Measurements from ENCODE around the gene SAMHD1.
"Not testable (repeated sequence)": the region's sequence is repeated elsewhere in the genome, so short reads cannot be mapped to it uniquely, and the experiment has no call there.

The SAMHD1 gene

DNA sequence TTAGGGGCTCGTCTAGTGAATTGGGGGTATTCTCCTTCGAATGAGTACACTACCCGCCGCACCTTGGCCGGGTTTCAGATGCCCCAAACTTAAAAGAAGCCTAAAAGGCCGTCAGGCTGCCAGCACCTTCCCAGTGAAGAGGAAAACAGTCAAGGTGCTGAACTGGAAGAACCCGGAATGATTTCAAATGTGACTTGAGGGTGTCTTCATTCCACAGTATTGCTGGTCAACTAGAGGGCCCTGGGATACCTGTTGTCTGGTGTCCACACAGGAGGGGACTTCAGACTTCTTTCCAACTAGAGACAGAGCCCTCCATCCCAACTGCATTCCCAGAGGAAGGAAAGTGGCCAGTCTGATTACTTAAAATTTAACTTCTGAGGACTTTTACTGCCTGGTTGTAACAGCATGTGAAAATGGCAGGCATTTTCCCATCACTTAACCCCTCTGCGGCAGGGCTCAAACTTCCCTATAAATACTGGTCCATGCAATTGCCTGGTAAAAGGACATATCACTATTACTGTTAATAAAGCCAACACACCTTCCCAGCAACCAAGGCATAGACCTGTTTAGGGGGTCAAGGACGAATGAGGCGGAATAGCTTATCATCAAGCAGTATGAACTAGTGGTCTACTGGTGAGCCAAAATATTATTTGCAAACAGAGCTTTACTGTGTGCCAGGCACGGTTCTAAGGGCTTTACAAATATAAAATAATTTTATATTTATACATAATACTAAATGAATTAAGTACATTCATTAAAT, 651 bp upstream of the SAMHD1 start:
- DNase-seq: no peak

DNA sequence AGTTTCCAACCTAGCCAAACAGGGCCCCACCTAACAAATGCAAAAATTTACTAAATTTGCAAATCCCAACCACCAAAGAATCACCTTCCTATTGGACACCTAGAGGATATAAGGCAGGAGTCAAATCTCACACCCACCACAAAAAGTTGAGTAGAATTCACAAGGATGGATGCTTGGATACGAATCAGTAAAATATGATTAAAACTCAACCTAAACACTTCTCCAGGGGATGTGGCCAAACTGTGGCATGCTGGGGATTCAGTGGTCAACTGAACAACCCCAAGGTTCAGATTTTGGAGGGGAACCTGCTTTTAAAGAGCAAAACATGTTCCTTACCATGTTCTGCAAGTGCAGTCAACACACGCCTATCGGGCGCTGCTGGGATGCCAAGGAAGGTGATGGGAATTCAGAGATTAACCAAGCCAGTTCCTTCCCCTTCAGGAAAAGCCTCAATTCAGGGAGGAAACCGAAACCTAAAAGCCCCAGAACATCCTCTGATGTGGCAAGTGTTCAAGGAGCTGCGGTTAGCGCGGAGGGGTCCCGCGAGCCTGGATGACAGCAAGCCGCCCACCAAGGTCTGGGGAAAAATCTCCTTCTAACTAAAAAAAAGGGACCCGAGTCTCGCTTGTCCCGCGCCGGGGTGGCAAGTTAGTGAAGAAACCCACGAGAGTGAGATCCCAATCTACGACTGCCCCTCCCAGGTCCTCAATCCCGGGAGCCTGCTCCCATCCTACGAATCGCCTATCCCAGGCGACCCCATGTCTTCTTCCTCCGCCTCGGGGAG, 902 bp downstream of the SAMHD1 start:
- peak; percentile 25 for DNase-seq

DNA sequence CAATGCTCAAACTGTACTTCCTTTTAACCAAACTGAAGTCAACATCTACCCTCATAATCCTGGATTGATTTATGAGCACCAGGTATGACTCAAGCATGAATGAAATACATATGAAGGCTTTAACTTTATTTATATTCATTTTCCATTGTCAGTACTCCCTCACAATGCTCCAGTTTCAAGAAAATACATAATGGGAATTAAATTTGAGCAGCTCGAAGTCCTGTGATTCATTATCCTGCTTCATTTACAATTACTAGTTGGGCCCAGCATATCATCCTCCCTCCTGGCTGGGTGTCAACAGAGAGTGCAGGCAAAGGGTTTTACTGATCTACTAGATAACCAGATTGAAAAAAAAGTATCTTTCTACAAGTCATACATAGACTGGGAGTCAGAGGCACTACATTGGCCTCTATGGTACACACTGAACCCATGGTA, 10.1 kb downstream of the SAMHD1 start:
- no peak for DNase-seq

DNA sequence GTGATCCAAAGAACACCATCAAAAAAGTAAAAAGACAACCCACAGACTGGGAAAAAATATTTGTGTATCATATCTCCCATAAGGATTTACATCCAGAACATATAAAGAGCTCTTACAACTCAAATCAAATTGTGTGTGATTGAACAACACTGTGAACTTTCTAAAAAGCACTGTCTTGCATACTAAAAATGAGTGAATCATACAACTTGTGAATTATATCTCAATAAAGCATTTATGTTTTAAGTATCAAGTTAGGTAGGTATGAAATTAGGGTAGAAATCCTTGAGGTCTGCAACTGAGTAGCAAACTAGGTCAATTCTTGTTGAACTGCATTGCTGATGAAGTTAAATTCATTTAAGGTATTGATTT, 14.1 kb downstream of the SAMHD1 start:
- no peak for DNase-seq

DNA sequence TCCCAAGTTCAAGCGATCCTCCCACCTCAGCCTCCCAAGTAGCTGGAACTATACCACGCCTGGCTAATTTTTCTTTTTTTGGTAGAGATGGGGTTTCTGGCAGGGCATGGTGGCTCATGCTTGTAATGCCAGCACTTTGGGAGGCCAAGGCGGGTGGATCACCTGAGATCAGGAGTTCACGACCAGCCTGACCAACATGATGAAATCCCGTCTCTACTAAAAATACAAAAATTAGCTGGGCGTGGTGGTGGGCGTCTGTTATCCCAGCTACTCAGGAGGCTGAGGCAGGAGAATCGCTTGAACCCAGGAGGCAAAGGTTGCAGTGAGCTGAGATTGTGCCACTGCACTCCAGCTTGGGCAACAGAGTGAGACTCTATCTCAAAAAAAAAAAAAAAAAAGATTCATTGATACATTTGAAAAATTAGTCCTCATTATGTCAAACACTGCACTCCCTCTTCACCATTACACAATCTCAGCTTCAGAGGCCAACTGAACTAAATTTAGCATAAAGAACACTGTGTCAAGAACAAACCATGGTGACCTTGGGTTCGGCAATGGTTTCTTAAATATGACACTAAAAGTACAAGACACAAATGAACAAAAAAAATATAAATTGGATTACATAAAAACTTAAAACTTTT, 14.6 kb downstream of the SAMHD1 start:
- DNase-seq: not testable (repeated sequence)

DNA sequence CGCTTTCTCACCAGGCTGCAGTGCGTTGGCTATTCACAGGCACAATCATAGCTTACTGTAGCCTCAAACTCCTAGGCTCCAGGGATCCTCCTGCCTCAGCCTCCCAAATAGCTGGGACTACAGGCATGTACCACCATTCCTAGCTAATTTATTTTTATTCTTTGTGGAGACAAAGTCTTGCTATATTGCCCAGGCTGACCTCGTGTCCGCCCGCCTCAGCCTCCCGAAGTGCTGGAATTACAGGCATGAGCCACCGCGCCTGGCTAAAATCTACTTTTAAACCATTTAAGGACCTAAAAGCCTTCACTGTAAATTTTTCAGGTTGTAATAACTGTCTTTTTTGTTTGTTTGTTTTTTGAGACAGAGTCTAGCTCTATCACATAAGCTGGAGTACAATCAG, 15.2 kb downstream of the SAMHD1 start:
- DNase-seq: no peak

DNA sequence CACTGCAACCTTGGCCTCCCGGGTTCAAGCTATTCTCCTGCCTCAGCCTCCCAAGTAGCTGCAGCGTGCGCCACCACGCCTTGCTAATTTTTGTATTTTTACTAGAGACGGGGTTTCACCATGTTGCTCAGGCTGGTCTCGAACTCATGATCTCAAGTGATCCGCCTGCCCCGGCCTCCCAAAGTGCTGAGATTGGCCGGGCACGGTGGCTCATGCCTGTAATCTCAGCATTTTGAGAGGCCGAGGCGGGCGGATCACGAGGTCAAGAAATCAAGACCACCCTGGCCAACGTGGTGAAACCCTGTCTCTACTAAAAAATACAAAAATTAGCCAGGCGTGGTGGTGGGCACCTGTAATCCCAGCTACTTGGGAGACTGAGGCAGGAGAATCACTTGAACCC, 17.9 kb downstream of the SAMHD1 start:
- DNase-seq: not testable (repeated sequence)

DNA sequence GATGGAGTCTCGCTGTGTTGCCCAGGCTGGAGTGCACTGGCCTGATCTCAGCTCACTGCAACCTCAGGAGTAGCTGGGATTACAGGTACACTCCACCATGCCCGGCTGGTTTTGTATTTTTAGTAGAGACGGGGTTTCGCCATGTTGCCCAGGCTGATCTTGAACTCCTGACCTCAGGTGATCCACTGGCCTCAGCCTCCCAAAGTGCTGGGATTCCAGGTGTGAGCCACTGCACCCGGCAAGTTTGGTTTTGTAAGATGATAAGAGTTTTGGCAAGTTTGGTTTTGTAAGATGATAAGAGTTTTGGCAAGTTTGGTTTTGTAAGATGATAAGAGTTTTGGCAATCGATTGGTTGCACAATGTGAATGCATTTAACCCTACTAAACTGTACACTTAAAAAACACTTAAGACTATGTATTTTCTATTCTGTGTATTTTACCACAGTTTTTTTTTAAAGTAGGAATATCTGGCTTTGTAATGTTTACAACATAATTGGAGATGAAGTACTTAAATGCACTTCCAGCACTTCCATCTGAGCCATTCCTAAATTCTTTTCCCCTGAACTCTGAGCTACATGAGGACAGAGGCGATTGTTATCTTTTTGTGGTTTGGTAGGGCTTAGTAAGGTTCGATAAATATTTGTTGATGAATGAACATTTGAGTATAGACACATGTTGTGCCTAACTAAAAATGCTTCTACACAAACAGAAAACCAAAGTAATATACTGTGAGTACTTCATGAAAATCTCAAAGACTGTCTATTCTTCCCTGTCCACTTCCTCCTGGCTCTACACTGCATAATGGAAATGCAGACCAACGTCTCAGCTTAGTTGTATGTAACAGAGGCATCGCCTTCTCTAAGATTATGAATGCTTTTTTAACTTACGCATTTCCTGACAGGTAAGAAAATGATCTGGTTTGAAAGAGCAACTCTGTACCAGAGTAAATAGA, 18.8 kb downstream of the SAMHD1 start:
- no peak for DNase-seq

DNA sequence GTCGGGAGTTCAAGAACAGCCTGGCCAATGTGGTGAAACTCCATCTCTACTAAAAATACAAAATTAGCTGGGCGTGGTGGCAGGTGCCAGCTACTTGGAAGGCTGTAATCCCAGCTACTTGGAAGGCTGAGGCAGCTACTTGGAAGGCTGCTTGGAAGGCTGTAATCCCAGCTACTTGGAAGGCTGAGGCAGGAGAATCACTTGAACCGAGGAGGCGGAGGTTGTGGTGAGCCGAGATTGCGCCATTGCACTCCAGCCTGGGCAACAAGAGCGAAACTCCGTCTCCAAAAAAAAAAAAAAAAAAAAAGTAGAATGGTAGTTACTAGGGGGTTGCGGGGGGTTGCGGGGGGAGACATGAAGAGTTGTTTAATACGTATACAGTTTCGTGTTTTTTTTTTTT, 19.4 kb downstream of the SAMHD1 start:
- DNase-seq: not testable (repeated sequence)

DNA sequence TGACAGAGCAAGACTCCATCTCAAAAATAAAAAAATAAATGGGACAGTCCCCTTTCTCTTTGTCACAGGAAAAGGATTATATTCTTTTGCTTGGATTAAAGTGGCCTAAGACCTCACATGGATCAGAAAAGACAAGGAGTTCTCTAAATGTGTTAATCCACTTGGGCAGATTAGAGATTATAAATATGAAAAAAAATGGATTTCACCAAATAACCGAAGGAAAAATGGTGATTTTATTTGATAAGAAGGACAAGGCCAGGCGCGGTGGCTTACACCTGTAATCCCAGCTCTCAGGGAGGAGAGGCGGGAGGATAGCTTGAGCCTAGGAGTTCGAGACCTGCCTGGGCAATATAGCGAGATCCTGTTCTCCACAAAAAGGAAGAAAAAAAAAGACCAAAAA, 21.8 kb downstream of the SAMHD1 start:
- DNase-seq: no peak

DNA sequence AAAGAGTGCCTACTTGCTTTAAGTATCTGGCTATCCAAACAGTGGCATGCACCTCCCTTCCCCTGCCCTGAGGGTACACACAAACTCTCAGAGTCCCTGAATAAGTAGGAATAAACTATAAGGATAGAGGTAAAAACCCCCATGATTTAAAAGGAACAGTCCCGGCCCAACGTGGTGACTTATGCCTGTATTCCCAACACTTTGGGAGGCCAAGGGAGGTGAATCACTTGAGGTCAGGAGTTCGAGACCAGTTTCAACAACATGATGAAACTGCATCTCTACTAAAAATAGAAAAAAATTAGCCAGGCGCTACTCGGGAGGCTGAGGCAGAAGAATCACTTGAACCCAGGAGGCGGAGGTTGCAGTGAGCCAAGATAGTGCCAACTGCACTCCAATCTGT, 22.2 kb downstream of the SAMHD1 start:
- DNase-seq: no peak

DNA sequence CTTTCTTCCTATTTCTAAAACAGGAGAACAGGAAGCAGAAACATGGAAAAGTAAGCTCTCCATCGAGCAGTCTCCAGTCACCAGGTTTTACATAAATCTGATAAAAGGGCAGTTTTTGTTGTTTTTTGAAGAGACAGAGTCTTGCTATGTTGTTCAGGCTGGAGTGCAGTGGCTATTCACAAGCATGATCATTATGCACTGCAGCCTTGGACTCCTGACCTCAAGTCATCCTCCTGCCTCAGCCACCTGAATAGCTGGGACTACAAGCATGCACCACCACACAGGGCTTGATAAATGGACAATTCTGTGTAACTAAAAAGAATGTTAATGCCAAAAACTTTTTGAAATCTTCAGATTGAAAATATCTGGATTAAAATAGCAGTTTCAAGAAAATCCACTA, 23.8 kb downstream of the SAMHD1 start:
- no peak for DNase-seq

DNA sequence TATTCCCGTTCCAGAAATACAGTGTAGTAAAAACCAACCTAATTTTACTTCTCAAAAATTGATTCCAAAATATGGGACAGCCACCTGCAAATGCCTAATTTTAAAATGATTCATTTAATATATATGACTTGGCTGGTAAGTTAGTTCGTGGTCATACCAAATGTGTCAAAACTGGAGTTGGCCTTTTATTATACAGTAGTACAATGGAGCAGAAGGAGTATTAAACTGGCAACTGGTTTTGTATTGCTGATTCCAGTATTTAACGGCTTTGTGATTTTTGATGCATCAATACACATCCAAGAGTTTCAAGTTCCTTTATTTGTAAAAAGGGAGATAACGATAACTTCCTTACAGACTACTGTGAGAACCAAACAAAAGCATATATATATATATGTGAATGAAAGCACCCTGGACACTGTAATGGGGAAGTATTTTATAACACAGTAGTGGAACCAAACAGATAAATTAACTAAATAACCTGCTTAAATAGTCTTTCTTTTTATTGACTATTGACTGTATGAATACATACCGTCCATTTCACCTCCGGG, 24.8 kb downstream of the SAMHD1 start:
- DNase-seq: no peak

DNA sequence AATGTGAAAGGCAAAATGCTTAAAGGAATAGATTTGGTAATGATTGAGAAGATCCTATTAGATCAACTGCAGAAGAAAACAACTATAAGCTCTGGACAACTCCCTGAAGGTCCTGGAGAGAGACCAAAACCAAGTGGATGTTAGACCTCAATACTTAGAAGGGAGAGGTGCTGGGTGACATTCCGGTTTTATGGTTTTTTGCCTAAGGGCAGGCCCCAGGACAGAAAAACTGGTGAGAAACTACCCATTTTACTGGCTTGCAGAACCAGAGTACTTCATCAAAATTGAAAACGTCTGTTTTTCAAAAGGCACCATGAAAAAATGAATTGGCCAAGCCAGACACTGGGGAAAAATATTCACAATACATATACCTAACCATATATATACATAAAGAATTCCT, 26.3 kb downstream of the SAMHD1 start:
- DNase-seq: no peak

DNA sequence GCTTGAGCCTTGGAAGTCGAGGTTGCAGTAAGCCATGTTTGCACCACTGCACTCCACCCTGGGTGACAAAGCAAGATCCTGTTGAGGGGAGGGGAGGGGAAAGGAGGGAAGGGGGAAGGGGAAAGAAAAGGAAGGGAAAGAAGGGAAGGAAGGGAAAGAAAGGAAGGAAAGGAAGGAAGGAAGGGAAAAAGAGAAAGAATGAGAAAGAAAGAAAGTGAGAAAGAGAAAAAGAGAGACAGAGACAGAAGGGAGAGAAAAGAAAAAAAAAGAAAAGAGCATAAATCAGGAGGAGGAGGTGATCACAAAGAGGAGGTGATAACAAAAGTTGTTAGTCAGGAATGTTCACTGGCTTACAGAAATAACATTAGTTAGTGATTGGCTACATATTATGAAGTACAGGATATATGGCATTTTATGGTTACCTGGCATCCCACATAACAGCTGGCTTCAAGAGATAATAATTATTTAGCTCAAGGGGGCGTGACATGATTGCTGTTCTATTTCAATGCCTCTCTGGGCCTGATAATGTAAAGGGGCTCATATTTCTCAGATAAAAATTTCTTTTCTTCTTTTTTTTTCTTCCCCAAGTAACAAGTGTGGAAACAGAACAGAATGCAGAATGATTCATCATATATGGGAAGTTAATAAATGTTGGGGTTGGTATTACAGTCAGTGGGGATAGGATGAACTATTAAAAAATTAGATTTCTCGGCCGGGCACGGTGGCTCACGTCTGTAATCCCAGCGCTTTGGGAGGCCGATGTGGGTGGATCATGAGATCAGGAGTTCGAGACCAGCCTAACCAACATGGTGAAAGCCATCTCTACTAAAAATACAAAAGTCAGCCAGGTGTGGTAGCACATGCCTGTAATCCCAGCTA, 27.1 kb downstream of the SAMHD1 start:
- DNase-seq: no peak

DNA sequence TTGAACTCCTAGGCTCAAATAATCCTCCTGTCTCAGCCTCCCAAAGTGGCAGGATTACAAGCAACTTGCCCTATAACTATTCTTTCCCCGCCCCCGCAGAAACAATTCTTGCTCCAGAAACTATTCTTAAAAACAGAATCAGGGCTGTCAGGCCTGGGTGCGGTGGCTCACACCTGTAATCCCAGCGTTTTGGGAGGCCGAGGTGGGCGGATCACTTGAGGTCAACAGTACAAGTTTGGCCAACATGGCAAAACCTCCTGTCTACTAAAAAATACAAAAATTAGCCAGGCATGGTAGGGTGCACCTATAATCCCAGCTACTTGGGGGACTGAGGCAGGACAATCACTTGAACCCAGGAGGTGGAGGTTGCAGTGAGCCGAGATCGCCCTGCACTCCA, 31.2 kb downstream of the SAMHD1 start:
- DNase-seq: no peak

DNA sequence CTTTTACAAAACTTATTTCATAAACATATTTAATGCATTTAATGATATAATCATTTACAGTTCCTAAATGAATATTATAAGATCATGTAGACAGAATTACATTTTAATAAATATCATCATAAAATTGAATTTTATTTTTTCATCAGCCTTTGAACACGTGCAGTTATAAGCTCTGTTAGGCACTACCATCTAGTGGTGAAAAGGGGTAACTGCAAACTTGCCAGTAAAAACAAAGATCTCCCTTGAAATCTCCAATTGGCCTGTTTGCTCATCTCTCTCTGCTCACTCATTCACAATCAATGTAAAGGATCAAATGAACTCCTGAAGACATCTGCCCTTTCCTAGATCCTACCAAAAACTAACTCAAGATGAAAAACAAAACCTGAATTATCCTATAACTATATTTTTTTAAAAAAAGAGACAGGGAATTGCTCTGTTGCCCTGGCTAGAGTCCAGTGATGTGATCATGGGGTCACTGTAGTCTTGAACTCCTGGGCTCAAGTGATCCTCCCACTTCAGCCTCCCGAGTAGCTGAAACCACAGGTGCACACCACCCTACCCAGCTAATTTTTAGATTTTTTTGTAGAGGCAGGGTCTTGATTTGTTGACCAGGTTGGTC, 31.7 kb downstream of the SAMHD1 start:
- DNase-seq: no peak

DNA sequence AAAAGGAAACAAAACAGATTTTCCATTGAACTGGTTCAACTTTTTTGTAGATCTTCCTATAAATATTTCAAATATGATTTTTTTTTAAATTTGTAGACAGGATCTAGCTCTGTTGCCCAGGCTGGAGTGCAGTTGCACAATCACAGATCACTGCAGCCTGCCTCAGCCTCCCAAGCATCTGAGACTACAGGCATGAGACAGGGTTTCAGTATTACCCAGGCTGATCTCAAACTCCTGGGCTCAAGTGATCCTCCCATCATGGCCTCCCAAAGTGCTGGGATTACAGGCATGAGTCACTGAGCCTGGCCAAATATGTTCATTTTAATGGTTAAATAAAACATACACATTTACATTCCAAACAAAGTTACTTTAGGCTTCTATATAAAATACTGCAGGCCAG, 33.6 kb downstream of the SAMHD1 start:
- DNase-seq: no peak

DNA sequence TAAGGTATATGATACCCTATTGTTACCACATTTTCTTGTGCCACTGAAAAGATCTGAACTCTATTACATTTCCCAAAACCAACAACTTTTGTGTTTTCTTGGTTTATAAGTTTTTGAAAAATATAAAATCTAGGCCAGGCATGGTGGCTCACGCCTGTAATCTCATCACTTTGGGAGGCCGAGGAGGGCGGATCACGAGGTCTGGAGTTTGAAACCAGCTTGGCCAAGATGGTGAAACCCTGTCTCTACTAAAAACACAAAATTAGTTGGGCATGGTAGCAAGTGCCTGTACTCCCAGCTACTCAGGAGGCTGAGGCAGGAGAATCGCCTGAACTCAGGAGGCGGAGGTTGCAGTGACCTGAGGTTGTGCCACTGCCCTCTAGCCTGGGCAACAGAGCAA, 34.3 kb downstream of the SAMHD1 start:
- DNase-seq: no peak

DNA sequence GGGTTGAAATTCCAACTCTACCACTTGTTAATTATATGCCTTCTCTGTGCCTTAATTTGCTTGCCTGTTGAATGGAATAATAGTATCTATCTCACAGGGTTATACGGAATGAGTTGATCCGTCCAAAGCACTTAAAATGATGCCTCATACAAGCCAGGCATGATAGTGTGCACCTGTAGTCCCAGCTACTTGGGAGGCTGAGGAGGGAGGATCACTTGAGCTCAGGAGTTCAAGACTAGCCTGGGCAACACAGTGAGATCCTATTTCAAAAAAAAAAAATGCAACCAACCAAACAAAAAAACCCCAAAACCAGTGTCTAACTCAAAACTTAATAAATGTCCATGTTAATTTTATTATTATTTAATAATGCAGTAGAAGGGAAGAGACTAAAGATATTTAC, 35.3 kb downstream of the SAMHD1 start:
- DNase-seq: no peak

DNA sequence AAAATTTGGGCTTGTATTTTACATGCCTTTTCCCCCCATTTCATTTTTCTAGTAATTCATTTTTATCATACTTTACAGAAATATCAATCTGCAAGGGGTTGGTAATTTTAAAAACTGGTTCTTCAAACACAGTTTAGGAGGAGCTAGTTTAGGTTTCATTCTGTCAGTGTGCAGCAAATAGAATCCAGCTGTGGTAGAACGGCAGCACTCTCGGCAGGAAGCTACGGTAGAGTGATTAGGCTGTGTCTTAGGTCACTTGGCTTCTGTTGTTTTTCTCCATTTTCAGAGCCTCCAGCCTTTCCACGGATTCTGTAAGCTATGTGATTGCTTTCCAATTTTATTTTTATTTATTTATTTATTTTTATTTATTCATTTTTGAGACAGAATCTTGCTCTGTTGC, 42.9 kb downstream of the SAMHD1 start:
- no peak for DNase-seq
